ENCODE measurements around the gene RHPN2. TPM values are rescaled to one million over a fixed set of nuclear protein-coding genes. Genes with fewer than 3 reads are reported as not detected.

RHPN2 gene
- total and polyA plus RNA-seq, 2 experiments from 2014 or later = 11.7 to 21.7 TPM

GRCh38 chr19:32977280-32977679 lies 87.4 kb downstream of the RHPN2 start:
- peaks cover 4% of the 10 kb centered on the region for H3K36me3 ChIP-seq
- TF ChIP-seq CTCF (IDR thresholded peaks at IDR 0.05; ENCODE audit: low read depth, low read length) = no peak
- H3K4me1 ChIP-seq (ENCODE audit: low read depth) = no peaks in the 10 kb centered on the region
- H3K4me3 ChIP-seq = no peak overlapping the region
- H3K9me3 ChIP-seq (ENCODE audit: low read depth) = no peaks in the 10 kb centered on the region
- DNase-seq (ENCODE audit: low read depth in 1 of 2, low spot score in 1 of 2) = peak in 1 of 2 donors; percentile 23
- no peaks in the 10 kb centered on the region for H3K27me3 ChIP-seq
- no peak overlapping the region for H3K27ac ChIP-seq

- peak; percentile 80 for TF ChIP-seq CTCF (IDR thresholded peaks at IDR 0.05; ENCODE audit: low read depth, low read length)
- H3K4me3 ChIP-seq = no peak overlapping the region
- no peaks in the 10 kb centered on the region for H3K27me3 ChIP-seq
- DNase-seq (ENCODE audit: low read depth in 1 of 2, low spot score in 1 of 2) = peak; percentile 80
- peak overlapping the region; percentile 5 for H3K27ac ChIP-seq
- peaks cover 4% of the 10 kb centered on the region for H3K36me3 ChIP-seq
- no peaks in the 10 kb centered on the region for H3K4me1 ChIP-seq (ENCODE audit: low read depth)
- no peaks in the 10 kb centered on the region for H3K9me3 ChIP-seq (ENCODE audit: low read depth)
These were observed 88.4 kb downstream of the RHPN2 start for GRCh38 chr19:32976223-32976805.

GRCh38 chr19:32971715-32972540 lies 92.8 kb downstream of the RHPN2 start, which contains the start of the genes CEP89 and FAAP24:
Gene CEP89, minus strand, starts transcription at chr19:32971958. Its CDS starts 84 bp downstream, at chr19:32971874.
Gene FAAP24, plus strand, starts transcription at chr19:32972242. Its CDS starts 955 bp downstream, at chr19:32973197.
- no peaks in the 10 kb centered on the region for H3K9me3 ChIP-seq (ENCODE audit: low read depth)
- H3K36me3 ChIP-seq = no peaks in the 10 kb centered on the region
- peak within 1 kb of the TSS; percentile 92 for H3K4me3 ChIP-seq
- H3K4me1 ChIP-seq (ENCODE audit: low read depth) = no peaks in the 10 kb centered on the region
- peak; percentile 99 to 100 for DNase-seq (ENCODE audit: low read depth in 1 of 2, low spot score in 1 of 2)
- H3K27ac ChIP-seq = no peak within 1 kb of the TSS
- no peaks in the 10 kb centered on the region for H3K27me3 ChIP-seq
- no peak for TF ChIP-seq CTCF (IDR thresholded peaks at IDR 0.05; ENCODE audit: low read depth, low read length)

- TF ChIP-seq CTCF (IDR thresholded peaks at IDR 0.05; ENCODE audit: low read depth, low read length) = no peak
- Histone ChIP-seq H3K4me3 (peak overlapping the region; percentile 92), H3K36me3 (no peaks in the 10 kb centered on the region), H3K27ac (no peak overlapping the region), H3K27me3 (no peaks in the 10 kb centered on the region), H3K4me1 (ENCODE audit: low read depth) (no peaks in the 10 kb centered on the region), H3K9me3 (ENCODE audit: low read depth) (no peaks in the 10 kb centered on the region)
- DNase-seq (ENCODE audit: low read depth in 1 of 2, low spot score in 1 of 2) = no peak
These were observed 93.6 kb downstream of the RHPN2 start for GRCh38 chr19:32971012-32971595.

- no peak for DNase-seq (ENCODE audit: low read depth in 1 of 2, low spot score in 1 of 2)
- Histone ChIP-seq H3K27ac (no peak overlapping the region), H3K4me3 (no peak overlapping the region), H3K9me3 (ENCODE audit: low read depth) (no peaks in the 10 kb centered on the region), H3K27me3 (no peaks in the 10 kb centered on the region), H3K4me1 (ENCODE audit: low read depth) (no peaks in the 10 kb centered on the region), H3K36me3 (peaks cover 4% of the 10 kb centered on the region)
- TF ChIP-seq CTCF (IDR thresholded peaks at IDR 0.05; ENCODE audit: low read depth, low read length) = no peak
These were observed 95.1 kb downstream of the RHPN2 start for GRCh38 chr19:32969549-32969948.
